HG02885 (cell line): ENCODE data around the gene FRMD4A.
"Not testable (repeated sequence)": the region's sequence is repeated elsewhere in the genome, so short reads cannot be mapped to it uniquely, and the experiment has no call there.

ENCODE experiments used
- ATAC-seq: cut with Tn5 transposase; IDR thresholded peaks from one replicate; pipeline ENCODE4 v1.9.1; 2021; ENCODE audit warnings: mild to moderate bottlenecking; ENCODE audit not compliant: unreplicated experiment, poor library complexity

Gene FRMD4A

DNA sequence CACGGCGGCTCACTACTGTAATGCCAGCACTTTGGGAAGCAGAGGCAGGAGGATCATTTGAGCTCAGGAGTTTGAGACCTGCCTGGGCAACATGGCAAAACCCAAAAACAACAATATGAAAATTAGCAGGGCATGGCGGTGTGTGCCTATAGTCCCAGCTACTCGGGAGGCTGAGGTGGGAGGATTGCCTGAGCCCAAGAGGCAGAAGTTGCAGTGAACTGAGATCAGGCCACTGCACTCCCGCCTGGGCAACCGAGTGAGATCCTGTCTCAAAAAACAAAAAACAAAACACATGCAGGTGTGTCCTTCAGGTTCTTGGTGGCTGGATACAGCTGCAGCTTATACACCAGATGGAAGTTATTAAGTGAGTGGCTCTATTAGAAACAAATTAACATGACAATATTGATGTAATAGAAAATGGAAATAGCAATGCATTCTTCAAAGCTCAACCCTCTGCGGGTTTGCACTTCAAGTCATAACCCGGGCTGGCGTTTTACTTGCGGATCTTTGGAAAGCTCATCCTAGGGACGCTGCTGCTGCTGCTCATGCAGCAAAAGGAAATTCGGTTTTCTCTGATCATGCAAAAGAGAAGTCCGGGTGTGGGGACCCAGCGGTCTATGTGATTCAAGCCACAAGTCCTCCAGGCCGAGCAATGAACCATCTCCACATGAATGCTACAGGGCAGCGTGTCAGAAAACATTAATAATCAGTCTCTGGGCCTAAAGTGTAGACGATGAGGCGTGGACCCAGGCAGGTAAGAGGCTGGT, 462.0 kb downstream of the FRMD4A start:
- ATAC-seq: no peak

DNA sequence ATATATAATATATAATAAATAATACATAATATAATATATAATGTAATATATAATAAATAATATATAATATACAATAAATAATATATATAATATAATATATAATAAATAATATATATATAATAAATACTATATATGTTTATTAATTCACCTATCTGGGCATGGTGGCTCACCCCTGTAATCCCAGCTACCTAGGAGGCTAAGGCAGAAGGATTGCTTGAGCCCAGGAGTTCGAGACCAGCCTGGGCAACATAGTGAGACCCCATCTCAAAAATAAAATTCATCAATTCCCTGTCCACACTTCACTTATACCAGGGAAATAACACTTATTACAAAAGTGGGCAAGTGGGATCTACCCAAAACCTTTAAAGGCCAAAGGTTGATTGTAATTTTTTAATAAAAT, 462.9 kb downstream of the FRMD4A start:
- no peak for ATAC-seq

DNA sequence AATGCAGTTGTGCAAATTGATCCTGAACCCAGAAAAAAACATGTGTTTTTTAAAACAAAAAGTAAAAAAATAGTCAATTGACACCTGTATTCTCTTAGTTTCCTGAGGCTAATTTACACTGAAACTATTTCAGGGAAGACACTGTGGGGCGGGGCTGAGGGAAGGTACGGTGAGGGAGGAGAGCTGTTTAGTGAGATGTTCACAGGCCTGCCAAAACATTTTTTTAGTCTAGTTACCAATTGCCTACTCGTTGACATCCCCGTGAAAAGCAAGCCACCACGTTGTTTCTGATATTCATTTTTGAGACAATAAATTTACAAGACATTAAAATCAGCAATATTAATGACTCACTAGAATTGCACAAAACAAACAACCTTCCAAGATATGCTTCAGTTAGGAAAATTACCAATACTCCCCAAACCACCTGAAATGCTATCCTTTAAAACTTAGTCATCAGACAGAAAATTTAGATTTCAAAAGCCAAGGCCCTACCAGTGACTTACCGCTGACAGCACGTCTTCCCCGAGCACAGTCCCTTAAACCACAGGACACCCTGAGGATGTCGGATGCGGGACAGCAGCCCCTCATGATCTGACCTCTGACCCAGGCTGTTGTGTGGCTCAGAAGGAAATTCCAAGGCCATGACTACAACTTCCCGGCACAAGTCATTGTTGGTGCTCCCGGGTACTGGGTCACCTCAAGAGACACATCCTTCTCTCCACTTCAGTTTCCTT, 464.8 kb downstream of the FRMD4A start:
- ATAC-seq: no peak

DNA sequence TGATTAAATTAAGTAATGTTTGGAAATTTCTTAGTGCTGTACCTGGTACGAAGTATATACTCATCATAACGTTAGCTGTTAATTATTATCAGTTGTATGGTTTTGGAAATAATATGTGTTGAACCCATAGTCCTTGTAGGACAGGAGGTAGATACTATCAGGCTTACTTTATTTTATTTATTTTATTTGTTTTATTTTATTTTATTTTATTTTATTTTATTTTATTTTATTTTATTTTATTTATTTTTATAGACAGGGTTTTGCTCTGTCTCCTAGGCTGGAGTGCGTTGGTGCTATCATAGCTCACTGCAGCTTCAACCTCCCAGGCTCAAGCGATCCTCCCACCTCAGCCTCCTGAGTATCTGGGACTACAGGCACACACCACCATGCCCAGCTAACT, 465.5 kb downstream of the FRMD4A start:
- ATAC-seq: not testable (repeated sequence)

DNA sequence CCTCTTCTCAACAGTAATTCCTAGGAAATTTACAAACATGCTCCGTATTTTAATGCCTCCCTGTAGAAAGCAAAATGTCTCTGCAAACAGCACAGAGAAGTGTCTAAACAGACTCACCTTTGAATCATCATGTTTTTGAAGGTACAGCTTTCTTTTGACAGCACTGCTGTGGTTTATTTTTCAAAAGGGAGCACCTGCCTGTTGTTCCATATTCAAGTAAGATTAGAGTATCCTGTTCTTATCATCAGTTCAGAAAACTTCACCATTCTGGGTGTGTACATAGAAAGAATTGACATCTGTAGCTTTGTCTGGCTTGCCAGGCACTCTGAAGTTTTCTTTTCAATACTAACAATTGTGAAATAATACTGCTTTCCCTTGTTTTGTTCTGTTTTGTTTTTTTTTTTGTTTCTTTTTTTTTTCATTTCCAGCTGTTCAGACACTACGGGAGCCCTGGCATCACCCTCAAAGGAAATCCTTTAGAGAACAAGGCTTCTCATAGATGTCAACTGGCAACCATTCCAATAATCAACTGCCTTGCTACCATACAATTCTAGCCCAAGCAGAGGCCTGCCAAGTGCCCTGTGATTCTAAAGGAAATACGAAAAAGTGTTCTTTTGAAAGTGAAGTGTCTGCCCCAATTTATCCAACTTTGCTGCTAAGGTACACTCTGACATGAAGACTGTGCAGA, 468.0 kb downstream of the FRMD4A start:
- no peak for ATAC-seq

DNA sequence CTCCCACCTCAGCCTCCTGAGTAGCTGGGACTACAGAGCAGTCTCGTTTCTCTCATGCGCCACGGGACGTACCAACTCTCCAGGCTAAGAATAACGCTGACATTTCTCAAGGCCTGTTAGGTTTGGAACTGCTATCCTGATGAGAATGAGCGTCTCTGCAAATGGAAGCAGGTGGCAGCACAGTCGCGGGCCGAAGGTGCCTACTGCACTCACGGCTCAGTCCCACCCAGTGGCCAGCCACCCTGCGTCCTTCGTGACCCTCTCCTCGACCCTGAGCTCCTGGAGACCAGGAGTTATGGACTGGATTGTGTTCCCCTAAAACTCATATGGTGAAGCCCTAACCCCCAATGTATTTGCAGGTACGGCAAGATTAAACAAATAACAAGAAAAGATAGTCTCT, 469.8 kb downstream of the FRMD4A start:
- no peak for ATAC-seq

DNA sequence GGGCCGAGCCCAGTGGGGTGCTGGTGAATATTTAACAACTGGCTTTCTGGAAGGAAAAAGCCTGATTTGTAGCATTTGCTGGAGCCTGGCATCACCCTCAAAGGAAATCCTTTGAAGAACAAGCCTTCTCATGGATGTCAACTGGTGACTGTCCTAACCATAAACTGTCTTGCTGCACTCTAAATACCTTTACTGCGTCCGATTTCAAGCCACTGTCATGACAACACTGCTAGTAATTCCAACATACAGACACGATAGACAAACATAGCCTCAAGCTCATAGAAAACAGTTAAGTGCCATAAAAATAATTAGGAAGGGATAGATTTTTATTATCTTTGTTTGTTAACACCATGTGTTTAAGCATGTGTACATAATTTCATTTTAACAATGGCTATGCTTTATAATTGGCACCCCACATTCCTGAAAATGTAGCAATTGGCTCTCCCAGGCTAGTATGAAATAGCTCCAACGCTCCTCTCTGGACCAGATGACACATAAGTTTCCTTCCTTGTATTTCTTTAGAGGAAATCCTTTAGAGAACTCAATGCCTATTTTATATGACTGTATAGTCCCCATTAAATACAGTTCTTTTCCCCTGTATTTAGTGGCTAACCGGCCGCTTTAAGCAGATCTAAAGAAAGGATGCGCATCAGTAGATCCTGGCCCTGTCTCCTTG, 470.6 kb downstream of the FRMD4A start:
- ATAC-seq: no peak

DNA sequence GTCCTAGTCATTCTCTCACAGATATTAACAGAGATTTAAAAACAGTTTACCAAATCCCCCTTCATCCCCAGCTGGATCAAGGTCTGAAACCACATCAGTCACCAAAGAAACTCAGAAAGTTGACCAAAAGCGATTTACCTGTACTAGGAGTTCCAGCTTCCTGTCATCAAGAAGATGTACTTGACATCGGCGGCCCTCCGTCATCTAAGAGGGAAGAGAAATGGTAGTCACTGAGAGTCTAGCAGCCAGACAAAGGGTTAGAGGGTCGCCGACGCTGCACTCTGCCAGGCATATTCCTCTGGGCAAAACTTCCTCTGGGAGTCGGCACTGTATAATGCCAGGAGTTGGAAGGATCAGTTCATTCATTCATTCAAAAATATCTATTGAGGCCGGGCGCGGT, 472.0 kb downstream of the FRMD4A start:
- no peak for ATAC-seq

DNA sequence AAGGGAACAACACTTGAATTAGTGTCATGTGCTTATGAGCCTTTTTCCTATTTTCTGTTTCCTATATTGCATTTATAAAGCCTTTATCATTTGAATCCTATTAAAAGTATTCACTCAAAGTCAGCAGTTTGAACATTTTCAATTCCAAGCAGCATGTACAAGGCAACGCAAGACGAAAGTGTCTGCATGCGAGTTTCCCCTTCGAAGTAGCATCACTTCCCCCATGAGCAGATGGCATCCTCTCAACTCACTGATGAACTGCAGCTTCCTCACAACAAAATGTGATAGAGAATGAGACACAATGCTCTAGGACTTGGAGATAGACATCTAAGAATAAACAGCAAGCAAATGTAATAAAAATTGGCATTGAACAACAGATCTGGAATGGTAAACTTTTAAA, 473.3 kb downstream of the FRMD4A start:
- ATAC-seq: no peak

DNA sequence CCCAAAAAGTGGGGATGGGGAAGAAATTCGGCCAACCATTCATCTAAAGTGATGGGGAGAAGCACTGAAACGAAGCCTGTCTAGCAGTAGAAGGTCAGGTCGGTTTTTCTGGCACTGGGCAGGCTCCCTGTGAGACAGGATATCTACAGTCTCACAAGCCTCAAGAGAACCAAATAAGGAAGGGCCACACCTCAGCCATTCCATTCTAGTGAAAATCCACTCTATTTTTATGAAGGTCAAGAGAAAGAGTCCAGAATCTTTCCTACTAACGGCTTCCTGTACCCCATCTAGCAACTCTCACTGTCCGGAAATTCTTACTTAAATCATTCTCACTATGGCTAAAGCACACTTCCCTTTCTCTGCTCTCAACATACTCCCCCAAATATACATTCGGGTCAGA, 476.9 kb downstream of the FRMD4A start:
- ATAC-seq: no peak

DNA sequence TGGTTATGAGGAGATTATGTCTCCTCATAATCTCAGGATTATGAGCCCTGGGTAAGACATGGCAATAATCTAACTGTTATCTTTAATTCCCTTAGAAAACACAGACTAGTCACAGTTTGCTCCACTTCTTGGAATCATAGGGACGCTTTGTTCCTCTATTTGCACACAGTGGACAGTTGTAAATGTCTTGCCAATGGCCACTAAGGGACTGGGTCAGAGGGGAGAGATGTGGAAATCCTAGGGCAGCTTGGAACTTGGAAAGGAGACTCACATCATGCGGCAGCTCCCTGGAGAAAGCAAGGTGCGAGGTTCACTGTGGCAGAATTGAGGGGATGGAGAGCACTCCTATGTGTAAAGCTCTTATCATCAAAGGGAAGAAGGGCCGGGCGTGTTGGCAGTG, 477.9 kb downstream of the FRMD4A start:
- no peak for ATAC-seq

DNA sequence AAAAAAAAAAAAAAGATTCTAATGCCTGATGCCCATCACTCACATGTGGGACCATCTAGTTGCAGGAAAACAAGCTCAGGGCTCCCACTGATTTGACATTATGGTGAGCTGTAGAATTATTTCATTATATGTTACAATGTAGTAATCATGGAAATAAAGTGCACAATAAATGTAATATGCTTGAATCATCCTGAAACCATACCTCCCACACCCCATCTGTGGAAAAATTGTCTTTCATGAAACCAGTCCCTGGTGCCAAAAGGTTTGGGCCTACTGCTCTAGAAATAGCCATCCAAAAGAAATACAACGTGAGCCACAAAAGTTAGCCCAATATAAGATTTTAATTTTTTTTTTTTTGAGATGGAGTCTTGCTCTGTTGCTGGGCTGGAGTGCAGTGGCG, 478.8 kb downstream of the FRMD4A start:
- ATAC-seq: no peak

DNA sequence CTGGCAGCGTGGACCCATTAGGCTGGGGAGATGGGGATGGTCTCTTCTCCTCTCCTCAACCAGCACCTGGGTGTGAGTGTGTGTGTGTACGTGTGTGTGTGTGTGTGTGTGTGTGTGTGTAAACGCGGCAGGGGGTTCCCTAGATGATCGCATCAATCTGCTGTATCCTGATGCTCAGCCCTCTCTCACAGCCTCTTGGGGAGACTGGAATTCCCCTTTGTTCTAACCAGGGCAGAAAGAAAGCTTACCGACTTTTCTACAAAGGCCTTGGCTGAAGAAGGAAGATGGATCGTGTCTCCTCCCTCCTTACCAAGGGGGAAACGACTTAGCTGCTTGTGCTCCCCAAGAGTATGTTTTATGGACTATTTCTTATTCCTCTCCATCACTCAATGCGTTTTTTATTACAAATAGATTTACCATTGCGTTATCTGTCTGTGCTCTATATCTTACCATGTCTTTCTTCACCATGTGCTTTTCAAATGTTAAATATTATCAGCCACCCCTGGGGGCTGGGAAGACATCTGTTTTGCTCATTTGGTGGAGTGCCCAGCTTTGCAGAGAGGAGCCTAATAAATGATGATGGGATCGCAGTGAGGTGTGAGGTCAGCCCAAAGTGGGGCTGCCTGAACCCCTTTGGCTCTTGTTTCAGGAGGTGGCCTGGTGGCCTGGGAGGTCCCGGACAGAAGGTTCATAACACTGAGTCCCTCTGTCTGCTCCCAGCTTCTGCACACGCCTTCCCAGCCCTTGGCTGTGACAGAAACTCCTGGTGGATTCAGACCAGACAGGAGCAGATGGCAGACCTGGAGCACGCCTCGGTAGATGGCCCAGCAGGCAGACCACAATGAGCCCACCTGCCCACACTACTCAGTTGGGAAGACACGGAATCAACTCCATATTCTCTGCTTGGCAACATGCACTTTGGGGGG, 481.9 kb downstream of the FRMD4A start:
- ATAC-seq: no peak

DNA sequence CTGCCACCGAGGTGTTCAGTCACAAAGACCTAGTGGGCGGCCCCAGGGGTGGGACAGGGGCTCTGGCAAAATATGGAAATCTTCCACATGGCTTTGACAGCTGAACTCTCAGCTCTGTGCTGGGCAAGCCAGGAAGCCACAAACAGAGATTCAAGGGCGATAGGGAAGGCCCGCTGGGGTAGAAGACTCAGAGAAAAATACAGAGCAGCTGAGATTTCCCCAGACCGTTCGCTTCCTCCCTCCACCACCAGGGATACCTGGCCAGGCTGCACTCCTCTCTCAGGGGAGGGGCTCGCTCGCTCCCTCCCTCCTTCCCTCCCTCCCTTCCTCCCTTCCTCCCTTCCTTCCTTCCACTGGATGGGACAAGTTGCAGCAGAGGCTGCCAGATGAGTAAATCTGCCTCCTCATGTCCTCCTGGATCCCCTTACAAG, 483.5 kb downstream of the FRMD4A start:
- no peak for ATAC-seq

DNA sequence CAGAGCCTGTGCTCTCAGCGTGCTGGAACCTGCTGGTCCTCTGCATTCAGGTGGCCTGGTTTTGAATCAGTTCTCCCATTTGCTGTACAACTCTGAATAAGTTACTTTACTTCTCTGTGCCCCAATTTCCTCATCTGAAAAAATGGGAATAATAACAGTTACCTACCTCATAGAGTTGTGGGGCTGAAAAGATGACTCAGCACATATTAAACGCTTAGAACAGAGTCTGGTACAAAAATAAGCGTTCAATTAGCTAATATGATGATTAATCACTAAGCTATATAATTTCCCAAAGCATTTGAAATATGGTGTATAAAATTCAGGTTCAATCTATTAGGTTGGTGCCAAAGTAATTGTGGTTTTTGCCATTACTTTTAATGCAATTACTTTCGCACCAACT, 484.8 kb downstream of the FRMD4A start:
- ATAC-seq: no peak

DNA sequence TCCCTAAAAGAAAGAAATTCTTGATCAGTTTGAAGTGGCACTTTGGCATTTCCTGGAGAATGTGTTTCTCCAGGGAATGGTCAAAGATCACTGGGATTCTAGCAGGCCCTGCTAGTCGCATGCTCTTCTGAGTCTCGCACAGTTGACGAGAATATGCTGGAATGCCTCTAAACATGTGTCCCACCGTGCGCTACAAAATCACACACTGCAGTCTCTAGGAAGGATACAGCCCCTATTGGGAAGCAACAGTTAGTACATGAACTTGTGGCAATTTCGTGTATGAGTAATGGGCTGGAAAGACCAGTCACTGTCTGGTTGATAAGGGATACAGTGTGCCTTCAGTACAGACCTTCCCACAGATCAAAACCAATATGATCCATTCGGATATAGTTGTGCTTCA, 486.1 kb downstream of the FRMD4A start:
- no peak for ATAC-seq

DNA sequence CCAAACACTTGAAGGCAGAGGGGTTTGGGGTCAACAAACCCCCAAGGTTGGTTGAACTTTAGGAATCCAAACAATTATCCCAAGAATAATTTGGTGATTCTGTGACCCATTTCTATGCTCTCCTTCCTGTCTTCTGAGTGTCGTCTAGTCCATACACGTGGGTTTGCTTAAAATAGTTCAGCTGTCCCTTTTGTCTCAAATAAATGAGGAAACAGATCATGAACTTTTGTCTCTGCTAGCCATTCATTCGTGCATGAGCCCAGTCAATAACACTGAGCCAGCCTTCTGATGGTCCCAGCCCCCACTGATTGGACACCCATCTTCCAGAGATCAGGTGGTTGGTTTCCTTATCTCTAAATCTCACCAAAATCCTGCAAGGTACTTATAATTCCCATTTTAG, 488.6 kb downstream of the FRMD4A start:
- ATAC-seq: no peak

DNA sequence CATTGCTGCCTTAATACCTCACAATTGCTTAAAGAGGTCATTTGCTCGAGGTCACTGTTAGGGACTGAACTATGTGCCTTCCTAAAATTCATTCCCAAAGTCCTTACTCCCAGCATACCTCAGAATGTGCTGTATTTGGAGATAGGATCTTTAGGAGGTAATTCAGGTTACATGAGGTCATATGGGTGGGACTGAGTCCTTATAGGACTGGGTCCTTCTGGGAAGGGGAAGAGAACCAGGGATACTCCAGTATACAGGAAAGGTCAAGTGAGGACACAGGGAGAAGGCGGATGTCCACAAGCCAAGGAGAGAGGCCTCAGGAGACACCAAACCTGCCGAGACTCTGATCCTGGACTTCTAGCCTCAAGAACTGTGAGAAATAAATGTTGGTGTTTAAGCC, 490.7 kb downstream of the FRMD4A start:
- no peak for ATAC-seq

DNA sequence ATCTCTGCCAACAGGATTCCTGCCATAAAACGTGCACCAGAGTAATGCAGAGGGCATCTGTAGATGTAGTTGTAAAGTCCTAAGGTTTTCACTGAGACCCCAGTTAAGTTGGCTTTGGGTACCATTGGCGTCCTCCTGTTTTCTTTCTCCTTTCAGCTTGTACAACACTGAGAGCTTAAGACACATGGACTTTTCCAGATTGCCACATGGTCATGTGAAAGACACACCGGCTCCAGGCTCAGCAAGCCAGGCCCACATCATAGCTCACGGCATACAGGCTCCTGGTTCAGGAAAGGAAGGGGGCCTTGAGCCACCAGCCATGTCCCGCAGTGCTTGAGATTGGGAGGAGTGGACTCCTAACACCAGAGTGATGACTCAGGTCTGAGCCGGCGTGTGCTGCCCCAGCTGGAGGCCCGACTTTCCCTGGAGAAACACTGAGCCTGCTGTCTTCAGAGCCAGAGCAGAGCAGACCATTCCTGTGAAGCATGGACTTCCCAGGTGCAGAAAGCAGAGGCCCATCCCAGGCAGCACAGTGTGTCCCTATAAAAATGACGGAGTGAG, 491.2 kb downstream of the FRMD4A start:
- no peak for ATAC-seq
